Endothelial cell of umbilical vein (primary cell): ENCODE measurements around the gene RAD50. TPM values are rescaled to one million over a fixed set of nuclear protein-coding genes. Genes with fewer than 3 reads are reported as not detected.

ENCODE experiments used
- BruUV-seq: library from RNA; stranded (reverse); fragments of 400-500 nt; replicated peaks from 2 replicates; lab custom pipeline; 2021; lab: Mats Ljungman, UMichigan
- CTCF ChIA-PET: fragments of 300-600, 350-600 bp; sonication (Branson Sonifier 250); formaldehyde crosslinking; loops from one replicate; lab custom pipeline; 2021; ENCODE audit warnings: antibody characterized with exemption, inconsistent platforms; lab: Charles Lee
- POLR2A ChIA-PET: fragments of 300-600, 350-600 bp; sonication (Branson Sonifier 250); formaldehyde crosslinking; loops from one replicate; lab custom pipeline; 2021; ENCODE audit warnings: antibody characterized with exemption, inconsistent platforms; lab: Charles Lee
- DNase-seq: peaks from one replicate; pipeline ENCODE4 v3.0.0-alpha.2; 2011; ENCODE audit warnings: low read depth, low spot score
- FAIRE-seq: peaks from 2 replicates; lab custom pipeline; 2011; peaks lifted over from hg19 to GRCh38; lab: Jason Lieb, UNC
- H2AFZ ChIP-seq: 2 replicates; pipeline ENCODE4 v1.6.0; 2012; ENCODE audit warnings: low read depth, low read length, control low read depth, inconsistent platforms
- H3K27ac ChIP-seq: 2 replicates; pipeline ENCODE4 v1.5.1; 2011; ENCODE audit warnings: low read depth, mild to moderate bottlenecking, control low read depth, low read length, moderate library complexity; ENCODE audit not compliant: insufficient read depth
- H3K27me3 ChIP-seq, 2 experiments: 2 replicates each; pipeline versions ENCODE4 v1.6.0 to v1.6.1; 2011; ENCODE audit warnings: low read length in 2 of 2, mixed read lengths in 1 of 2; ENCODE audit not compliant: control insufficient read depth in 2 of 2, insufficient read depth in 2 of 2
- H3K36me3 ChIP-seq, 2 experiments: 2 replicates in 1 of 2; 3 replicates in 1 of 2; pipeline ENCODE4 v1.5.1; 2011; ENCODE audit warnings: low read length in 2 of 2, mild to moderate bottlenecking in 1 of 2, moderate library complexity in 1 of 2; ENCODE audit not compliant: control insufficient read depth in 2 of 2, insufficient read depth in 2 of 2; ENCODE audit errors: extremely low read depth in 1 of 2
- H3K4me1 ChIP-seq: 3 replicates; pipeline ENCODE4 v1.5.1; 2011; ENCODE audit warnings: mild to moderate bottlenecking, low read length; ENCODE audit not compliant: control insufficient read depth, insufficient read depth; ENCODE audit errors: extremely low read depth
- H3K4me2 ChIP-seq: 2 replicates; pipeline ENCODE4 v1.6.1; 2011; ENCODE audit warnings: low read length, control low read depth, mixed read lengths; ENCODE audit not compliant: insufficient read depth
- H3K4me3 ChIP-seq, 3 experiments: fragments of 200-600 bp in 1 of 3; sonication (generic), shearing (Covaris generic) in 1 of 3; replicated peaks in 1 of 3; 2 replicates each; pipeline ENCODE4 v1.5.1; 2011 to 2016; ENCODE audit warnings: control low read depth in 3 of 3, low read length in 3 of 3, mild to moderate bottlenecking in 2 of 3, inconsistent platforms in 1 of 3, low read depth in 1 of 3, moderate library complexity in 1 of 3; ENCODE audit not compliant: insufficient read depth in 1 of 3
- H3K79me2 ChIP-seq: 2 replicates; pipeline ENCODE4 v1.6.0; 2012; ENCODE audit warnings: low read length, inconsistent platforms; ENCODE audit not compliant: control insufficient read depth, insufficient read depth
- H3K9ac ChIP-seq: replicated peaks from 2 replicates; pipeline ENCODE3; 2011; ENCODE audit warnings: low read length, control low read depth; ENCODE audit not compliant: insufficient read depth; ENCODE audit errors: extremely low read depth
- H3K9me1 ChIP-seq: replicated peaks from 3 replicates; pipeline ENCODE4 v1.6.0; 2011; ENCODE audit warnings: mild to moderate bottlenecking, low read length; ENCODE audit not compliant: control insufficient read depth, insufficient read depth; ENCODE audit errors: extremely low read depth
- H3K9me3 ChIP-seq: replicated peaks from 2 replicates; pipeline ENCODE4 v1.5.1; 2012; ENCODE audit warnings: low read length, inconsistent platforms; ENCODE audit not compliant: control insufficient read depth, insufficient read depth
- H4K20me1 ChIP-seq: replicated peaks from 2 replicates; pipeline ENCODE3; 2011; ENCODE audit warnings: mild to moderate bottlenecking, low read length; ENCODE audit not compliant: control insufficient read depth, insufficient read depth; ENCODE audit errors: extremely low read depth
- EZH2 ChIP-seq: IDR thresholded peaks from 2 replicates; pipeline ENCODE4 v1.6.1; 2012; ENCODE audit warnings: borderline replicate concordance, low read depth, mild to moderate bottlenecking, moderate library complexity, low read length, inconsistent platforms; ENCODE audit not compliant: severe bottlenecking
- FOS ChIP-seq: IDR thresholded peaks from 2 replicates; pipeline ENCODE4 v1.6.1; 2011; ENCODE audit warnings: mild to moderate bottlenecking, low read length, moderate library complexity, borderline replicate concordance; ENCODE audit not compliant: insufficient read depth
- GATA2 ChIP-seq: IDR thresholded peaks from 2 replicates; pipeline ENCODE4 v1.7.0; 2011; ENCODE audit warnings: low read depth, mild to moderate bottlenecking, moderate library complexity, mixed read lengths, low read length; ENCODE audit not compliant: insufficient read length, insufficient read depth
- JUN ChIP-seq: IDR thresholded peaks from 2 replicates; pipeline ENCODE4 v1.6.1; 2011; ENCODE audit warnings: borderline replicate concordance, low read depth; ENCODE audit not compliant: insufficient read length, insufficient read depth
- MYC ChIP-seq: IDR thresholded peaks from one replicate; pipeline ENCODE4 v1.6.1; 2011; ENCODE audit warnings: mild to moderate bottlenecking, low read depth, low read length
- POLR2A ChIP-seq: IDR thresholded peaks from 2 replicates; pipeline ENCODE4 v1.6.1; 2012; ENCODE audit warnings: low read depth, mild to moderate bottlenecking, control low read depth, low read length
- POLR2AphosphoS5 ChIP-seq: IDR thresholded peaks from 2 replicates; pipeline ENCODE4 v1.6.1; 2012; ENCODE audit warnings: low read depth, mild to moderate bottlenecking, control low read depth, low read length, moderate library complexity; ENCODE audit not compliant: insufficient read depth
- dilution Hi-C: fragments of 300-500 bp; cut with MboI; formaldehyde crosslinking; loops from one replicate; pipeline ENCODE4 v1.15.0; 2019; ENCODE audit warnings: low sequenced_read_pairs; ENCODE audit not compliant: extremely low pct_ligation_motif_present
- intact Hi-C: fragments of 100-400 bp; cut with micrococcal nuclease; formaldehyde crosslinking; loops from one replicate; pipeline ENCODE4 v1.10.0; 2022
- polyA plus RNA-seq, 4 experiments: library from polyadenylated mRNA; depleted of rRNA in 3 of 4; stranded (reverse) in 3 of 4; unstranded in 1 of 4; fragments of >200 nt; gene quantifications; 2 replicates each; pipeline versions ENCODE4 v1.2.1 to v1.2.3, GENCODE V29; 2011 to 2012; ENCODE audit warnings: missing spikeins in 1 of 4
- total RNA-seq: library from RNA; stranded (reverse); gene quantifications from 2 replicates; pipeline ENCODE4 v1.2.3, GENCODE V29; 2021
- TF ChIP-seq, protein P1 (sequence below), 2 donors: IDR thresholded peaks; 1 replicate in 1 of 2; 2 replicates in 1 of 2; pipeline ENCODE4 v1.5.1; 2011; ENCODE audit warnings: low read length in 2 of 2, mild to moderate bottlenecking in 2 of 2, moderate library complexity in 2 of 2, control low read depth in 1 of 2, inconsistent platforms in 1 of 2, low read depth in 1 of 2; ENCODE audit not compliant: insufficient read depth in 1 of 2; ENCODE audit errors: extremely low read depth in 1 of 2
- TF ChIP-seq, protein P2 (sequence below): IDR thresholded peaks from 2 replicates; pipeline ENCODE4 v1.6.1; 2011; ENCODE audit not compliant: insufficient read depth, insufficient read length

The RAD50 gene
- total and polyA plus RNA-seq, 2 donors (not counting 3 experiments of a cell fraction or from before 2014, with no cell fraction given) = 6.1 to 20.4 TPM

DNA sequence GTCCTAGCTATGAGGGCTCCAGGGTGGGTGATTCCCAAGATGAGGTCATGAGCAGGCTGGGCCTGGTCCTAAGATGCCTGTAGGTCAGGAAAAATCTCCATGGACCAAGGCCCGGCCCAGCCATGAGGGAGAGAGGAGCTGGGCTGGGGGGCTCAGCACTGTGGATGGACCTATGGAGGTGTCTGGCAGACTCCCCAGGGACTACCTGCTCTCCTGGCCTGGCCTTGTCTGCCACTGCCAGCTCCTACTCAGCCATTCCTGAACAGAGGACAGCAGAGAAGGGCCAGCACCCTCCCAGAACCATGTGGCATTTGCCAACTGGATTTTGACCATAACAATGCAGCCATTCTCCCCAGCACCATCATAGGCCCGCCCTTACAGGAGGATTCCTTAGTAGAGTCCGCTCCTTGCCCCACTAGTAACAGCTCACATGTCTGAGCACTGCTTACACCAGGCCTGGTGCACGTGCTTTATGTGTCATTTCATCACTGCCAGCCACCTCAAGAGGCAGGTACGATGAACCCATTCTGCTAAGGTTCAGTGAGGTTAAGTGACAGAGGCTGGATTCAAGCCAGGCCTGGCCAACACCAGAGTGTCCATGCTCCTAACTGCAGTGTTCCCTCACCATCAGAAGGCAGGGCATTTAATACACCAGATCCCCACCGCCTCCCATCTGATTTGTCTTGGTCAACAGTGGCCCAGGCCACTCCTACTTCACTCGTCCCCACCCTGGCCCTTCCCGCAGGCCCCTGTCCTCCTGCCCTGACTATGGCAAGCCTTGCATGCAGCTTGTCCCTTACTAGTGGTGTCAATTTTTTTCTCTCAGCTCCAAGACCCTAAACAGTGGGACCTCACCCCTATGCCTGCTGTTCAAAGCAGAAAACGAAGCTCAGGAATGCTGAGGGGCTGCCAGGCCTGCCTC, 101.9 kb downstream of the RAD50 start:
- no peak for FAIRE-seq
- Histone ChIP-seq H3K9me1 (no peaks in the 10 kb centered on the region), H3K79me2 (no peaks in the 10 kb centered on the region), H3K4me1 (peaks cover 9% of the 10 kb centered on the region), H3K27ac (no peak overlapping the region), H3K27me3 (peaks cover 4 to 8% of the 10 kb centered on the region in 2 experiments), H3K4me2 (no peak overlapping the region), H3K4me3 (no peak overlapping the region), H3K9me3 (no peaks in the 10 kb centered on the region), H3K36me3 (no peaks in the 10 kb centered on the region), H4K20me1 (no peaks in the 10 kb centered on the region), H3K9ac (no peak overlapping the region), H2AFZ (no peak overlapping the region)
- TF ChIP-seq POLR2AphosphoS5 (no peak), GATA2 (no peak), POLR2A (no peak), FOS (no peak), EZH2 (no peak), JUN (no peak), MYC (no peak)
- TF ChIP-seq, protein P1, sequence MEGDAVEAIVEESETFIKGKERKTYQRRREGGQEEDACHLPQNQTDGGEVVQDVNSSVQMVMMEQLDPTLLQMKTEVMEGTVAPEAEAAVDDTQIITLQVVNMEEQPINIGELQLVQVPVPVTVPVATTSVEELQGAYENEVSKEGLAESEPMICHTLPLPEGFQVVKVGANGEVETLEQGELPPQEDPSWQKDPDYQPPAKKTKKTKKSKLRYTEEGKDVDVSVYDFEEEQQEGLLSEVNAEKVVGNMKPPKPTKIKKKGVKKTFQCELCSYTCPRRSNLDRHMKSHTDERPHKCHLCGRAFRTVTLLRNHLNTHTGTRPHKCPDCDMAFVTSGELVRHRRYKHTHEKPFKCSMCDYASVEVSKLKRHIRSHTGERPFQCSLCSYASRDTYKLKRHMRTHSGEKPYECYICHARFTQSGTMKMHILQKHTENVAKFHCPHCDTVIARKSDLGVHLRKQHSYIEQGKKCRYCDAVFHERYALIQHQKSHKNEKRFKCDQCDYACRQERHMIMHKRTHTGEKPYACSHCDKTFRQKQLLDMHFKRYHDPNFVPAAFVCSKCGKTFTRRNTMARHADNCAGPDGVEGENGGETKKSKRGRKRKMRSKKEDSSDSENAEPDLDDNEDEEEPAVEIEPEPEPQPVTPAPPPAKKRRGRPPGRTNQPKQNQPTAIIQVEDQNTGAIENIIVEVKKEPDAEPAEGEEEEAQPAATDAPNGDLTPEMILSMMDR (IDR thresholded peaks at IDR 0.05; ENCODE audit: extremely low read depth in 1 of 2, insufficient read depth in 1 of 2, low read depth in 1 of 2, low read length in 2 of 2) = no peak
- TF ChIP-seq, protein P2, sequence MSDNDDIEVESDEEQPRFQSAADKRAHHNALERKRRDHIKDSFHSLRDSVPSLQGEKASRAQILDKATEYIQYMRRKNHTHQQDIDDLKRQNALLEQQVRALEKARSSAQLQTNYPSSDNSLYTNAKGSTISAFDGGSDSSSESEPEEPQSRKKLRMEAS = no peak
- BruUV-seq = no TSS peak
- intact Hi-C loops (loop anchor here (5.0 kb wide), 1 partner anchor 271 kb away; no protein-coding TSS in a partner anchor), dilution Hi-C loops (no loop called here)
- DNase-seq = no peak
- ChIA-PET CTCF (interaction anchor here (1.0 kb wide), 2 partner anchors 12 to 57 kb away, joined by 3 to 4 read pairs; no protein-coding TSS in a partner anchor), POLR2A (no interaction called here)
